HG03342 (cell line): ENCODE data around the gene SLC26A4.

ENCODE experiments used
- ATAC-seq: cut with Tn5 transposase; IDR thresholded peaks from one replicate; pipeline ENCODE4 v1.9.1; 2021; ENCODE audit warnings: mild to moderate bottlenecking, moderate library complexity; ENCODE audit not compliant: unreplicated experiment

The SLC26A4 gene

DNA sequence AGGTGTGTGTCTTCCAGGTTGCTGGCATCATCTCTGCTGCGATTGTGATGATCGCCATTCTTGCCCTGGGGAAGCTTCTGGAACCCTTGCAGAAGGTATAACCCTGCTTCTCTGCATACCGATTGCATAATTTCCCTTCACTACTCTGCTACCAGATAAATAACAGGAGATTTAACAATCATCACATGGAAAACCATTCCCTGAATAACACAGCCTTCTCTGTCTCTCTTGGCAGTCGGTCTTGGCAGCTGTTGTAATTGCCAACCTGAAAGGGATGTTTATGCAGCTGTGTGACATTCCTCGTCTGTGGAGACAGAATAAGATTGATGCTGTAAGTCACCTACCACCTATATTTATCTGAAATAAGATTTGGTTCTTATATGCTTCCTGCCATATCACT is 33.8 kb downstream of the SLC26A4 start:
- no peak for ATAC-seq

DNA sequence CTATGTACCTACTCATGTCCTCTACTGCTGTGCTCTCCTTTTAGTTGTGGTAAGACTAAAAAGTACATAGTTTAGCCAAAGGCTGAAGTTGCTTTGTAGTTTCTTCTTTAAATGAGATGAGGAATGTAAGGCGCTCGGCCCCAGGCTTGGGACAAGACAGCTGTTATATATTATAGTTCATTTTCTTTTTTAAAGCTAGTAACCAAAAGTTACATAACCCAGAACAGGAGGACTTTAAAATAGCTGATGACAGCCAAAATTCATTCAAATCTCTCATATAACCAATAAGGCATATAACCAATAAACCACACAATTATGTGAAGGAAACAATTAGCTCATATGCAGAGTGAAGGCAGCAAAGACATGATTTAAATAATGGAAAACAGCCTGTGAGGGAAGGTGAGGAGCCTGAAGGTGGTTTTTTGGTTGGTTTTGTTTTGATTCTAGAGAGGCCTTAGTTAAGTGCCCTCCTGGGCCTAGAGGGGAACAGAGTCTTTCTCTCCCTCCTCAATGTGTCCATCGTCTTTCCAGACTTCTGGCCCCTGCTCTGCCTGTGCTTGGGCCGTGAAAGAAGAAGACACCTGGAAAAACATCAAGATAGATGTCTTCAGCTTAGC is 35.8 kb downstream of the SLC26A4 start:
- no peak for ATAC-seq

DNA sequence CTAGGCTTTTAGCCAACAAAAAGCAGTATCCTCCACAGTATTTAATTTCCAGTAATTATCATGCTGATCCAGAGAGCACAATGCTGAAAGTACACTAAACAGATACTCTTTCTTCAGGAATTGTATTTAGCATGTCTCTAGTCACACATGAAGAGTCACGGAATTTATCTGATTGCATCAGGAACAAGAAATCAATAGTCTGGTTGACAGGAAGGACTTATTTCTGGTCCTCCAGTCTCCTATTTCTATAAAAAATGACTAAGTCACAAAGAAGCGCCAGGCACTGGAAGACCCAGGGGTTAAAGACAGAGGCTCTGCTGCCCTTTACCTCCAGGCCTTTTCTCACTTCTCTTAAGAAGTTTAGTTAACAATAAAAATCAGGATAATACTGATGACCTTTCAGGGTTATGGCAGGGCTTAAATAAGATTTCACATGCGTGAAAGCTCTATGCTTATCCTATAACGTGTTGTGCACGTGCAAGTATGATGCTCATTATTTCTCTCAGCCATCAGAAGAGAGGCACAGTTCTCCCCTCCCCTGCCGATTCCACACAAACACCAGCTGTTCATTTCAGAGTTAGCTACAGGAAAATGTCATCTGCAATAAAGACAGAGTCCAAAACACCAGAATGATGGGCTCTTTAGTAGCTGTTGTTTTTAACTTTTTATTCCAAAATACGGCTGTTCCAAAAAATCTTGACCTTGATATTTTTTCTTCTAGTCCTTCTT is 36.9 kb downstream of the SLC26A4 start:
- no peak for ATAC-seq

DNA sequence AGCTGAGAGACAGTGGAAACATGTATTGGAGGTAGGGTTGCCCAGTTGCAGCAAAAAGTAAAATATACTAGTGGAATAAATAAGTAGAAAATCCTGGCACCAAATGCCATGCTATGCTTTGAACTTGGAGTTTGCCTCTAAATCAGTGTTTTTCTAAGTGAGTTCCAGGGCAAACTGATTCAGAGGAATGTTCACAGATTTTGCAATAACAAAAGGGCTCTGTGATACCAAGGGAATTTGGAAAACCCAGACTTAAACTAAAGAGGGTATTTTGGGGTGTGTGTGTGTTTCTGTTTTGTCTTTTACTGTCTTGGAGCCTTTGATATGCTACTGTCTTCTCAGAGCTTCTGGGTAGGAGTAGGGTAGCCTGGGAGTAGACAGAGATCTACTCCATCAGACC is 39.9 kb downstream of the SLC26A4 start:
- no peak for ATAC-seq

DNA sequence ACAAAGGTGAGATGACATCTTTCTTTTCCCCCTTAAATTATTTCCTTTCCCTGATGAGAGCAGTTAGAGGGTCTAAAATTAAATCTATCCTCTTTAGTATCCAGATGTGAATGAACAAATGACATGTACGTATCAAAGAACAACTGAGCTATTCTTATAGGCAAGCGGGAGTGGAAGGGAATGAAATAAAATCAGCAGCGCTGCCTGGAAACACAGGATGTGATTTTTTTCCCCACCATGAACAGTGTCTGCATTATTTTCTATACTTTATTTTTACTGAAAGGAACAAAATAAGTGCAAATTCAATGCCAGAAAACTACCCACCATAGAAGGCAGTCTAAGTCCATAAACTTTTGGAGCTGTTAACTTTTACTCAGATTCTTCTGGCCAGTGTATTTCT is 40.6 kb downstream of the SLC26A4 start:
- ATAC-seq, result no peak

DNA sequence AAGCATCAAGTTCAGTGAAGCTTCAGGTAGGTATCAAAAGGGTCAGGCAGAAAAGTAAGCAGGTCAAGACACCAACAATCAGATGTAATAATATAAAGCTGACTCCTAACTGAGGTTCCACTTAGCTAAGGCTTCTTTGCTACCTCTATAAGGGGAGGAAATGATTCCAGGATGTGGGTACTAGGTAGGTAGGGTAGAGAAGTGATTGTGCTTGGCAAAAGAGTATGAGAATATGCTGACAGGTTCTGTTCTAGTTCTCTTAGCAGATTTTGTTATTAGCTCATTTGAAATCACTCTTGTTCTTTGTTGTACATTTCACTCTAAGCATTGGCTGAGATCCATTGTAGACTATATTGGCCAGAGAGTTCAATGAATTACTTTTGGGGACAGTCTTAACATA is 42.6 kb downstream of the SLC26A4 start:
- no peak for ATAC-seq

DNA sequence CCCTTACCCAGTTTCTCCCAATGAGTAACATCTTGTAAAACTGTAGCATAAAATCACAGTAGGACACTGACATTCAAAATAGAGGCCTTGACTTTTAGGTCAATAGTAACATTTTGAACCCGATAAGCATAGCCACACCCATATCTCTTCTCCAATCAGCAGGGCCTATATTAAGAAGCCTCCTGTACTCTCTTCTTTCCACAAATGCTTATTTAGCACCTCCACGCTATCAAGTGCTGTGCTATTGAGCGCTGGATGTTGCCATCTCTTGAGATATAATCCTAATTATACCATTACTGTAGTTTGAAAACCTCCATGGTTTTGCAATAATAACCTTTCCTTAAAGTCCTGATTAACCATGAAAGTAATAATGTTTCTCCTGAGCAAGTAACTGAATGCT is 43.2 kb downstream of the SLC26A4 start:
- ATAC-seq, result no peak

DNA sequence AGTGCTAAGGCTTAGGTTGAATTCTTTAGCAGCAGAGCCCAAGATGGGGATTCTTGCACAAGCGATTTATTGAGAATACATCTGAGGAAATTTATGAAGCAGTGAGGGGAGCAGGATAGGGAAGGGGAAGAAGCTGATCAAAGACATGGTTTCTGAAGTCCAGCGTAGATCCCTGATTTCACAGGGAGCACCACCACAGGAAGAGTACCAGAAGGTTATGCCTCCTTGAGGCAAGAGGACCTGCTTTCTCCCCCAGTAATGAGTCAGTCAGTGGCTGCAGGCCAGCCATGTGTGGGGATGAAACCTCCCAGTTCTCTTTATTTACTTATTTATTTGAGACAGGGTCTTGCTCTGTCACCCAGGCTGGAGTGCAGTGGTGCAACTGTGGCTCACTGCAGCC is 48.3 kb downstream of the SLC26A4 start:
- ATAC-seq, result no peak

DNA sequence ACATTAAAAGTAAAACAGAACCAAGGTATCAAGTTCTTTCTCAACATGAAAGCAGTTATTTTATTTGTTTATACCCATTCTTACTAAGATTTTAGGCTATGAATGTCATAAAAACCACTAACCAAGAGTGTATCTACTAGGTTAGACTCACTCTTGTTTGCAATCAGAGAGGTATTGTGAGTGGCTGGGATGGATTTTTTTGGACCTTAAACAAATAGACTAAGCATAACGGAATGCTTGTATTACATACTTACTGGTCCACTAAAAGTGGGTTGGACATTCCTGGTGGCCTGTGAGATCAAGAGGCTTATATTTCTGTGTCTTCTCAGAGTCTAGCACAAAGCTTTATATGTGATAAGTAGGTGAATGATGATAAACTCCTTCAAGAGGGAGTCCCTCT is 50.7 kb downstream of the SLC26A4 start:
- no peak for ATAC-seq

DNA sequence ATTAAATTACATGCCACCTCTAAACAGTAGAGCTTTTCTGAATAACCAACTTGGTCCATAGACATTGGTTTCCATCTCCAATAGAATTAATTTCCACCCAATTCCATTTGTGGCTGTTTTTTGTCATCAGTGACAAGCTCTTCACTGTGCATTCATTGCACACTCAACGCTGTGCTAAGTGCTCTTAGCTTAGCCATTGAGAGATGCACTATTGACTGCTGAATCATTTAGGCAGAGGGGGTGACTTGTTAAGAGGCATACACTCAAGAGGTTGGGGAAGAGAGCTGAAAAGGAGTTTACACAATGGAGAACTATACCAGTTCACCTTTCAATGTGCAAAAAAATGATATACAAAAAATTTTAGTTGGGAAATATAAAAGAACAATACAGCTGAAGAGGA is 51.4 kb downstream of the SLC26A4 start:
- ATAC-seq, result no peak

DNA sequence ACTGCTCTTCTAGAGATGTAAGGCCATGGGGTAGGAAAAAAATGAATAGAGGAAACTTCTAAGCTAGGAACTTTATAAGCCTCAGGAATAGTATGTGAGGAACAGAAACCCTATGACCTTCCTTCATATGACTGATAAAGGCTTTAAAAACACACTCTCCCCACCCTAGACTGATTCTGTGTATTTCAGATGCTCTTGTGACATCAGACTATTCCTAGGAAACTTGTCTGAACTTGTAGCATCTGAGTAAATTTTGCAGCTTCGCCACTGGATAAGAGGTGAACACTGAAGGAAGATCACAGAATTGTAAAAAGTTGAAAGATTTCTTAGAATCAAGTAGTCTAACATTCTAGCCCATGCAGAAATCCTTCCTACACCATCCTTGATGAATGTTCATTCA is 52.3 kb downstream of the SLC26A4 start:
- no peak for ATAC-seq

DNA sequence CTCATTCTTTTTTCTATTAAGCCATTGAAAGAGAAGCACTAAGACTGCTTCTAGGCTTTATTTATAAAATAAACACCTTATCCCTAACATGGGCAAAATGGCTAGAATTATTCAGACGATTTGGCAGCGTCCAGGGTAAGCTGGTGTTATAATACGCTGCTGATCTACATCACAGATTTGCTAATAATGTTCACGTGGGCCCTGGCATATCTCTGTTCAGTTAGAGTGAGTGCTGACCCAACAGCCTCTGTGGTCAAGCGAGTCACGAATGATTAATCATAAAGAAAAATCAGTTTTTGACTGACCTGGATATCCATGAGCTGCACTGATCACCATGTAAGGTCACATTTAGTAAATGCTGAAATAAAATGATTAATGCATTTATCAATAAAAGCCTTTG is 54.9 kb downstream of the SLC26A4 start:
- no peak for ATAC-seq

DNA sequence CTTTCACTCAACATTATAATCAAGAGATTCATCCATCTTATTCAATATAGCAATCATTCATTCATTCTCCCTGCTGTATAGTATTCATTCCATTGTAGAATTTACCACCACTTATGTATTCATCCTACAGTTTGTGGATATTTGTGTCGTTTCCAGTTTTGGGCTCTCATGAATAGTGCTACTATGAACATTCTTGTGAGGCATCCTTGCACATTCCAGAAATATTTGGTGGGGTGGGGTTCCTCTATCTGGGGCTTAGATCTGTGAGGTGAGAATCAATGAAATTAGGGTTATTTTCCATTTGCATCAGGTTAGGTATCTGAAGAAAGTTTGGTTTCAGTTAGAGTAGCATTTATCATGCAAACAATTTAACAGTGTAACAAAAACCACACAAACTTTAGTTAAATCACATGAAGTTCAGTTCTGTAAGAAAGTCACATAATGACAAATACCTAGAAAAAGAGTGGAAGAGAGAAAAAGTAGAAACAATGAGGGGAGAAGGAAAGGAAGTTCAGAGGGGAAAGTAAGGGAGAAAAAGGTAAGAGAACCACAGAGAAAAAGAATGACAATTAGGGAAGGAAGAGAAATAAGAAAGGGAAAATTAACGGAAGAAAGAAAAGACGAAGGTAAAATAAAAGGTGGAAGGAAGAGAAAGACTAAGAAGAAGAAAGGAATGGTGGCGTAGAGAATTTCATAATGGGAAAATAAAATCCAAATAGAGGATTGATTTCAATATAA is 58.0 kb downstream of the SLC26A4 start:
- ATAC-seq, result no peak

DNA sequence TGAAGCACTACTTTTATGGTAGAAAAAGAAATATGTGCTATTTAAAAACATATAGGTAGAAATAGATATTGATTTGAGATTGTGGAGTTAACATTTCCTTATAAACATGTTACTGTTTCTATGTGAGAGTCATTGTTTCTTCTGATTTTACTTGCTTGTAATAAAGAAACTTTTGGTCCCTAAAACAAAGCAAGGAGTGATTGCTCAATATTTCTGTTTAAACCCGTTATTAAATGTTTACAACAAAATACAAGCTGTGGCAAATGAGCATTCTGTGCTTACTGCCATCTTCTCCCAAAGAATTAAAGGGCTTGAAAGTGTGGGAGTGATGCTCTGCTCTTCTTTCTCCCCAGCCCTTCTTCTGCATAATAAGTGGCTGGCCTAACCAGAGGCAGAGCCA is 60.7 kb downstream of the SLC26A4 start:
- ATAC-seq, result no peak

DNA sequence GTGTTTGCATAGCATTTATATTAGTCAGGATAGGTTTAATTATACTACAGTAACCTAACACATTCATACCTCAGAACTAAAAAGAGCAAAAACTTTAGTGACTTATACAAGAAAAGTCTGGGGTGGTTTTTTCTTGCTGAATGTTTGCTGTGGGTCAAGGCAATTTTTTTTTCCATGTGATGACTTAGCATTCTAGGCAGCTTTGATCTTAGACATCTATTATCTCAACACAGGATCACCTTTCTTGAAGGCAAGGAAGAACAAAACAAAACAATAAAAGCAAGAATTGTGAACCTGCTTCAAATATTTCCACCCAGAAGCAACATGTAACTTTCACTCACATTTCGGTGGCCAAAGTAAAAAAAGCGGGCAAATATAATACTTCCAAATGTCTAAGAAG is 62.6 kb downstream of the SLC26A4 start:
- no peak for ATAC-seq

DNA sequence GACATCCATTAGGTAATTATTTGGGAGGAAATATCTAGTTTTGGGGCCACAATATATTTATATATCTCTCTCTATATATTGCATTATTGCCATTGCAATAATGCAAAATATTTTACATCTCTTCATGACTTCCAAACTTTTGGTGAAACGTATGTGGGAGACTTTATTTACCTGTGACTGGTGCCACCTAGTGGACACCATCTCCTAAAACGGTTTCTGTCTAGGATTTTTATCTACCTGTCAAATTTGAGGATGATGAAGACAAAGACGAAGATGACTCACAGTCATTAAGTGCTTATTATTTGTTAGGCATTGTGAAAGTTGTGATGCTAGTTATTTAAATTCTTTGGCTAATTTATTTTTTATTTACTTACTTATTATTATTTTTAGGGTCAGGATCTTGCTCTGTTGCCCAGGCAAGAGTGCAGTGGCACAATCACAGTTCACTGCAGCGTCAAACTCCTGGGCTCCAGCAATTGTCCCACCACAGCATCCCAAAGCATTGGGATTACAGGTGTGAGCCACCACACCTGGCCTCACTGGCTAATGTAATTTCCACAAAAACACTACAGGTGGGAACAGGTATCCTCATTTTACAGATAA is 64.6 kb downstream of the SLC26A4 start:
- ATAC-seq, result no peak

DNA sequence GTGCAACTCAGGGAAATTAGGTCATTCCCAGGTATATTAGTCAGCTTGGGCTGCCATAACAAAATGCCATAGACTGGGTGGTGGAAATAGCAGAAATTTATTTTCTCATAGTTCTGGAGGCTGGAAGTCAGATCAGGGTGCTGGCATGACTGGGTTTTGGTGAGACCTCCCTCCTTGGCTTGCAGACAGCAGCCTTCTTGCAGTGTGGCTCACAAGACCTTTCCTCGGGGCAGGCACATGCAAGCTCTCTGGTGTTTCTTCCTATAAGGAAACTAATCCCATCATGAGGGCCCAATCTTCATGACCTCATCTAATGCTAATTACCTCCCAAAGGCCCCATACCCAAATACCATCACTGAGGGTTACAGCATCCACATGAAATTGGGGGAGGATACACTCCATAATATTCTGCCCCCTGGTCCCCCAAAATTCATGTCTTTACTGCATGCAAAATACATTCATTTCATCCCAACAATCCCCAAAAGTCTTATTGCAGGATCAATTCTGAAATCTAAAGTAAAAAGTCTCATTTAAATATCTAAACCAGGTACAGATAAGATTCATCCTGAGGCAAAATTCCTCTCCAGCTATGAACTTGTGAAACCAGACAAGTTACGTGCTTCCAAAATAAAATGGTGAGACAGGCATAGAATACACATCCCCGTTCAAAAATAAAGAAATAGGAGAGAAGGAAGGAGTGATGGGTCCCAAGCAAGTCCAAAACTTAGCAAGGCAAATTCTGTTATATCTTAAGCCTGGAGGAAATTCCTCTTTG is 65.9 kb downstream of the SLC26A4 start:
- ATAC-seq, result no peak

DNA sequence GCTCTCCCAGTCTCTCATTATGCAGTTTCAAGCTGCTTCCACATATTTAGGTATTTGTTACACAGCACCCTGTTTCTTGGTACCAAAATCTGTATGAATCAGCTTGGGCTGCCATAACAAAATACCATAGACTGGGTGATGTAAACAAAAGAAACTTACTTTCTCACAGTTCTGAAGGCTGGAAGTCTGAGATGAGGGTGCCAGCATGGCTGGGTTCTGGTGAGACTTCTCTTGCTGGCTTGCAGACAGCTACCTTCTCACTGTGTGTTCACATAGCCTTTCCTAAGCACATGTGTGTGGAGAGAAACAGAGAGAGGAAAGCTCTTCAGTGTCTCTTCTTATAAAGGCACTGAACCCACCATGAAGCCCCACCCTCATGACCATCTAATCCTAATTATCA is 67.6 kb downstream of the SLC26A4 start:
- ATAC-seq, result no peak

DNA sequence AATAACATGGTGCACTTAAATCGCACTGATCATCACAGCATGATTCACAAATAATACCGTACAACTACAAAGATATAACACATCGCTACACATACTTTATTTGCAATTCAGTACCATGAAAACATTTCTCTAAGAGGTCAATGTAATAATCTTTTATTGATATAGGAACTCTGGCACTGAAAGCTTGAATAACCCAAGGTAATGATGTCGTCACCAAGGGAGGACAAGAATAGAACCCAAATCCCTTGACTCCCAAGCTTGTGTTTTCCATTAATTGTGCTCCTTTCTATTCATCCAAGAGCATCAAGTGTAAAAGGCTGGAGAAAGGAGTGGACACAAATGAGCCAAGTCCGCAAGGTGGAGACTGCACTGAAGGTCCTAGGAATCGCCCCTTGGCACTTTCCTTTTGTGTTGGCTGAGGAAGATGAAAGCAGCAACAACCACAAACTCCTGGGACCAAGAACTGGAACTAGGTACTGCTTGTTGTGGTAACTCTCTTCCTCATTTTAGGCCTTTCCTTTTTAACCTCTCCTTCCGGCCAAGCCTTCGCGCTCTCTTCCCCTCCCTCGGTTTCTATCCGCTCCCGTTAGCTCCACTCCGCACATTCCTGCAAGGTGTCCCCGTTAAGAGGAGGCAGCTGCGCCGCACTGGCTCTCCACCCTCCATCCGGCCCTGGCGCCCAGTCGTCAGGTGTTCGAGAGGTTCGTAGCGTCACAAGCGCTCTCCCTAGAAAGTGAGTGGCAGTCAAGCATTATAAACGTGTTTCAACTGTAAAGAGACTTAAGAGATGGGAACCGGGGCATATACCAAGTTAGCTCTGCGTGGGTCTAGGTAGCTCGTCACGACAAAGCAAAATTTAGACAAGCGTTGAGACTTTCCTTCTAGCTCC is 82.3 kb downstream of the SLC26A4 start:
- peak; percentile 33 for ATAC-seq
